Activated CD4-positive, alpha-beta T cell treated with anti-CD3 and anti-CD28 coated beads, Interleukin-10, Interleukin-2, amounts not matched to agents 100 ng/mL and 50 ng/mL, durations not matched to agents 16 hours and 8 hours (primary cell): ENCODE results near the gene PCBP3.
"Not testable (repeated sequence)": the region's sequence is repeated elsewhere in the genome, so short reads cannot be mapped to it uniquely, and the experiment has no call there.

ENCODE experiments used
- DNase-seq: peaks from one replicate; pipeline ENCODE4 v3.0.0-alpha.2; 2020

Gene PCBP3

DNA sequence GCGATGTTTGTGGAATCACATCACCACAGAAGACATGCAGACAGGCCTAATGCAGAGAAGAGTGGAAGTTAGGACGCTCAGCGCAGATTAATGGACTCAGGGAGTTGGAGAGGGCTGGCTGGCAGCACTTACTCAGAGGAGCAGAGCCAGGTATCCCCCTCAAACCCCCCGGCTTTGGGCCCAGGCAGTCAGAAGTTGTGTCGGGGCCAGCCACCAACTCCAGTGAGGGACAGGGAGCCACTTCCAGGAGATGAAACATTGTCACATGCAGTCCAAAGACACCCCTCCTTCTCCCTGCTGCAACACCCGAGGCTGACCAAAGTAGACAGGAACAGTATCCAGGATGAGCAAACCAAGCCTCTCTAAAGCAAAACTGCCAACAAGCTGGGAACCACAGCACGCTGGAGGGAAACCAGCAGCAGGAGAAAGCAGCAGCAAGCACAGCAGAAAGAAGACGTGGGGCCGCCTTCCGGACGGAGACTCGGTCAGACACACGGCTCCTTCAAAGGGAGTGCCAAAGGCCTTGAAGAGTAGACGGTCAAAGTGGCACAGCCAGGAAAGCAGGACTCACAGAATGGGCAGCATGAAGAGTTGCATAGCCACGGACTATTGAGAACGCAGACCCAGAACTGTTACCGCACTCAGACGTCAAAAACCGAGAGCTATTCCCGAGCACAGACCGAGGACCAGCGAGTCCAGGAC is 149.3 kb downstream of the PCBP3 start:
- DNase-seq: no peak

DNA sequence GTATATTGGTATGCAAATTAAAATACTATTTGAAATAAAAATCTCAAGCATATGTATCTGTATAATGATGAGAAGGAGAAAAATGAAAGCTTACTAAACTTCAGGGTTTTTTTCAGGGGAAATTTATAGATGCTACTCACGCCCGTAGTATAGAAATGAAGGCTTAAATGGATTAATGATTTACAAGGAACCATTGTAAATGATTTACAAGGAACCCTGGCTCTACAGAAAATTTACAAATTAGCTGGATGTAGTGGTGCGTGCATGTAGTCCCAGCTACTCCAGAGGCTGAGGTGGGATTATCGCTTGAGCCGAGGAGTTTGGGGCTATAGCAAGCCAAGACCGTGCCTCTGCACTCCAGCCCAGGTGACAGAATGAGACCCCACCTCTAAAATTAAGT is 150.5 kb downstream of the PCBP3 start:
- no peak for DNase-seq

DNA sequence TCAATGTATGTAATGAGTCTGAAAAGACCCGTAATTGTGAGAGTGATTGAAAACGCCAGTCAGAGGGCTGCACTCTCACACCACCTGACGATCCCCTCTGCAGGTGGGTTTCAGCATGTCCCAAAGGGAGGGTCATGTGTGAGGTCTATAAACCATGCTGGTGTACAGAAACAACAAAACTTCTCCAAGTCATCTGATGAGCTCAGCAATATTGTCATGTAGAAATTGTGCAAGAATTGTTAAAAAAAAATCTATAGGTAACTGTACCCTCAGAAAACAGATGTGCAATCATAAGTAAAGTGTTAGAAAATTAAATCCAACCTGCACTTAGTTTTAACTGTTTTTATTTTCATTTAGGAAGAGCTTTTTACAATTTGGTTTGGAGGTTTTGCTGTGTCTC is 152.5 kb downstream of the PCBP3 start:
- no peak for DNase-seq

DNA sequence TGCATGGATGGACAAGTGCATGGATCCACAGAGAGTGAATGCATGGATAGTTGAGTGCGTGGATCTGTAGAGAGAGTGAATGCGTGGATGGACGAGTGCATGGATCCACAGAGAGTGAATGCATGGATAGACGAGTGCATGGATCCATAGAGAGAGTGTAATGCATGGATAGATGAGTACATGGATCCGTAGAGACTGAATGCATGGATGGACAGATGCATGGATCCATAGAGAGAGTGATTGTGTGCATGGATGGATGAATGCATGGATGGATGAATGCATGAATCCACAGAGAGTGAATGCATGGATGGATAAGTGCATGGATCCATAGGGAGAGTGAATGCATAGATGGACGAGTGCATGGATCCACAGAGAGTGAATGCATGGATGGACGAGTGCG is 153.8 kb downstream of the PCBP3 start:
- no peak for DNase-seq

DNA sequence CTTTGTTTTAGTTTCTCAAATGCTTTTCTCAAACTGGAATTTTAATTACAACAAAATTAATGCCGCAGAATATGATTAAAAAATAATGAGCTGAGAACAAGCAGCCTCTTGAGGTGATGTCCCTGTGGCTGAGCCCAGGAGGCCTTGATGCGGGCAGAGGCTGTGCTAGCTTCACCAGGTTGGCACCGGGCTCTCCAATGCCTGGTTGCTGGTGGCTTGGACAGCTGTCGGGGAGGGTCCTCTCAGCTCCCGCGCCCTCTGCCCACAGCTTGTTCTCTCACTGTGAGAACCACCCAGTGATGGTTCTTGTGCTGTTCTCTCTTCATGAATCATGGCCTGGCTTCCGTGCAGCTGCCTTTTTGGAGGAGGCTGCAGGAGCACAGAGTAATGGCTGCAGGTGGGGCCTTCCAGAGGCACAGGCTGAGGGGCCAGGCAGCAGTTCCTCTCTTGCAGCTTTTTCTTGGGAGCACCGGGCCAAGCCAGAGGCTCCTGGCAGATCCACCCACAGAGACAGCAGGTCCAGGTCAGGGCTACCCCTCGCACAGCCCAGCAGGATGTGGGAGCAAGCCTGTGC is 156.3 kb downstream of the PCBP3 start:
- DNase-seq: no peak

DNA sequence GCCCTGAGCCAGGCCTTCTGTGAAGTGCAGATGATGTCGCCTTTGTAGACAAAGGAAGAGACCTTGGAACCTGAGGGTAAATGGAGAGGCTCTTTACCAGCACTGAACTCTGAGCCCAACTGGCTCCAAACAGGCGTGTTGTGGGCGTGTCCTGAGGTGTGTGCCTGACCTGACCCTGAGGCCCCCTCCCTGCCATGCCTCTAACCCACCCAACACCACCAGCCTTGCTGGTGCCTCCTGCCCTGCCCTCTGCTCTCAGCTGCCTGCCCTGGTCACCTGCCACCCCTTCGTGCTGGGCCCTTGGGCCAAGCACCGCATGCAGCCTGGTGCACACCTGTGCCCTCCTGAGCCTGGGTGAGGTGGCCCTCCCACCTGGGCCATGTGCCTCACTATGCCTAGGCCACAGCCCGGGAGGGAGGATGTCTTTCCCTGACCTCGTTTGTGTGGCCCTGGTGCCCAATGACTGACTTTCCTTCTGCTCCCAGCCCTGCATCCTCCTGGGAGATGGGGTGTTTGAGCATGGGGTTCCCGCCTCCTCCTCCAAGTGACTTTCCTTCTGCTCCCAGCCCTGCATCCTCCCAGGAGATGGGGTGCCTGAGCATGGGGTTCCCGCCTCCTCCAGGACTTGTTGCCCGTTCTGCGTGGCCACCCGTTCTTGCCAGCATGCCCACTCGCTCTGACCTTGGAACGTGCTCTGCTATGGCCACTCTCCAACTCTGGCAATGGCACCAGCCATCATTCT is 157.0 kb downstream of the PCBP3 start:
- no peak for DNase-seq

DNA sequence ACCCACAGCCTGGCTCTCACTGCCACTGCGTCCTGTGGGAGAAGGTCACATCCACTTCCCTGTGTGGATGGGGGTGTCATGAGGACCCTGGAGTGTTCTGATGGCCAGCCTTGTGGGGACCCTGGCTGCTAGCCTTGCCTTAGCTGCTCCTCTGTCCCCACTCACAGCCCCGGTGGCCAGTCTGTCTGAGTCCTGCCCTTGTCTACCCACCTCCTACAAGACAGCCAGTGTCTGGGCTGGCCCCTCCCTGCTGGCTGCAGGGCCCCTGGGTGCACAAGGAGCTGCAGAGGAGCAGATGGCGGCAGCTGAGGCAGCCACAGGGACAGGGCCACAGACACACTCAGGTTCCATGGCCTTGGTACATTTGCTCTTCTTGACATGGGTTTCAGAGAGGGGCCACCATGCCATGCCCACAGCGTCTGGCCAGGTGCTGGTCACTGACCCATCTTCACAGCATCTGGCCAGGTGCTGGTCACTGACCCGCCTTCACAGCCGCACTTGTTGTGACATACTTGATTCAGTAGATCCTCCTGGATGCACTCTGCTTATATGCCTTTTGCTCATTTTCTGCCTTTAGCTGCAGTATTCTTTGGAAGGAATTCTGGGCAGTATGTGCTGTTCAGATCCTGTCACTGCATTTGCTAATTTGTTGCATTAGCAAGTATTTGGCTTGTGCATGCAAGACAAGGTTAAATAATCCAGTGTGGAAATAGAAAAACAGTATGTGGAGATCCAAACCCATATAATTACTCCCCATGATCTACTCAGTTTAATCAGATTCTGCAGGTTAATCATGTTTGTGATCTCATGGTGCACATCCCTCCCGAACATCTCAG is 157.8 kb downstream of the PCBP3 start:
- DNase-seq: no peak

DNA sequence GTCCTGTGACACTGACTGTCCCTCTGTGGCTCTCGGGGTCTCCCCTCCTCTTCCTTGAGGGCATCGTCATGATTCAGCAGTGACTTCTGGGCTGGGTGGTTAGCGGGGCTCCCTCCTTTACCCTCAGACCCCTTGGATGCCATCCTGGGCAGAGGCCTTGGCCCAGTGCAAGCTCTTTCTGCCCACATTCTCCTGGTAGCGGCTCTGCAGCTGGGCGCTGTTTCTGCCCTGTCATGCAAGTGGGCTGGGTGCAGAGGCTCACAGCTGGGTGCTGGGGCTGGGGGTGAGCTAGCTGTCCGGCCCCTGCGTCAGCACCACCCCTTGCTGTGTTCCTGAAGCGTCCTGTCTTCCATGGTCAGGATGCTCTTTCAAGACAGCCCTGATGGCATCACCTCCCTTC is 158.5 kb downstream of the PCBP3 start:
- DNase-seq: no peak

DNA sequence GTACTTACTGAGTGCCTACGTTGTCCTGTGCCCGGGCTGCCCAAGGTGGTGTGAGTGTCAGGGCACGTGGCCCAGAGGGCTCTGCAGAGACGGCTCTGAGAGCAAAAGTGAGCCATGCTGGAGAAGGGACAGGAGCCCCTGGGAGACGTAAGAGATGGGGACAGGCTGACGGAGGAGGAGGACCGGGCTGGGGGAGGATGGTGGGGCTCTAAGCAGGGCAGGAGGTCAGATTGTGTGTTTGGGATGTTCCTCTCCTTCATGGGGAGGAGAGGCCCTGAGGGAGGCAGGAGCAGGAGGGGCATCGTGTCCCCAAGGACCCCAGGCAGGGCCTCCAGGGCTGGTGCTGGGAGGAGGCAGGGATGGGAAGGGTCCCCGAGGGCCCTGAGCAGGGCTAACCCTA is 158.9 kb downstream of the PCBP3 start:
- no peak for DNase-seq

DNA sequence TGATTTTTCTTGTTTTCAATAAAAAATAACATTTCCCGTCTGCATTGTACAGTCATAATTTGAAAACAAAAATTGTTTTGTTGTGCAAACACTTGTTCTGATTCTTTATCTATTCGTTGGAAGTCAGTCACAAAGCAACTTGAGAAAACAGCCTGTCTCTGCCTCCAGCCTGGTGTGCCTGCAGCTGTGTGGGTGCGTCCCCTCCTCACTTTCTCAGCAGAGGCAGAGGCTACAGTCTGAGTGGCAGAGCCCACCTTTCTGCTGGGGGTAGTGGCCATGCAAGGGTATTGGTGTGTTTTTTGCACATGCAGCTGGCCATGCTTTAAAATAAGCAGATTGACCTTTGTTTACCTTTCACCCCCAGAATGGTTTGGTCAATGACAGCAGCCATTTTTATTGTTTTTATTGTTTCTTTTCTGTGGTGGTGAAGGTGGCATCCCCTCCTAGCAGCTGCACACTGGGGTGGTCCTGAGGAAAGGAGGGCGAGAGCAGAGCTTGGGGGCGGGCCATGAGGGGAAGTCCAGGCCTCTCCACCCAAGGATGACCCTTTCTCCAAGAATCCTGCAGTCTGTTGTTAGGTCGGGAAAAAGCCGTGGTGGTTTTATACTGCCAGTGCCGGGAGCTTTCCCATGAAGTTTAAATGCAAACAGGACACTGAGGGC is 159.6 kb downstream of the PCBP3 start:
- DNase-seq: no peak

DNA sequence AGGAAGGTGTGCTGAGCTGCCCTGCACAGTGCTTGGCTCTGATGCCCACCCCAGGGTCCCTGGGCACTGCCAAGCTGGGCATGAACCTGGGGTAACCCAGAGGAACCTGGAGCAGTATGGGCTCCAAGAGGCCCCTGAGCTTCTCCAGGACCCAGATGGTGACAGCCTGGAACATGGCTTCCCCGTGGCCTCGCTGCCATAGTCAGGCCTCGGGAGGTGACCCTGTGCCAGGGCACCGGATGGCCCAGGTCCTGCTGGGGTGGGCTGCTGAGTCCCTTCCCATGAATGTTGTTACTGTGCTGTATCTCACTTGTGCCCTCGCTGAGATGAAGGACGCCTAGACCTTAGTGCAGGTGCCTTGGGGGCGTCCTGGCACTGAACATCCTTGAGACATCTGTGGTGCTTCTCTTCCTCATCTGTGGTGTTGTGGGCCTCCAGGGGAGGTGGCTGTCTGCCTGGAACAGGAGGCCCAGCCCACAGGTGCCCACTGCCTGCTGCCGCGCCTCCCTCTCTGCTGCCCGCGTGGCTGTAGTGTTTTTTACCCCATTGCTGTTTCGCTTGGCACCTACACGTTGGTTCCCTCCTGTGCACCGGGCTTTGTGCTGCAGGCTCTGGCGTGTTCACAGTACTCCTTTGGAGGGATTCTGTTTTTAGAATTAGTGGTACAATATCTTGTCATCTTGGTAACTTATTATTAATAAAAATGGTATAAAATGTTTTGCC is 160.3 kb downstream of the PCBP3 start:
- DNase-seq: no peak

DNA sequence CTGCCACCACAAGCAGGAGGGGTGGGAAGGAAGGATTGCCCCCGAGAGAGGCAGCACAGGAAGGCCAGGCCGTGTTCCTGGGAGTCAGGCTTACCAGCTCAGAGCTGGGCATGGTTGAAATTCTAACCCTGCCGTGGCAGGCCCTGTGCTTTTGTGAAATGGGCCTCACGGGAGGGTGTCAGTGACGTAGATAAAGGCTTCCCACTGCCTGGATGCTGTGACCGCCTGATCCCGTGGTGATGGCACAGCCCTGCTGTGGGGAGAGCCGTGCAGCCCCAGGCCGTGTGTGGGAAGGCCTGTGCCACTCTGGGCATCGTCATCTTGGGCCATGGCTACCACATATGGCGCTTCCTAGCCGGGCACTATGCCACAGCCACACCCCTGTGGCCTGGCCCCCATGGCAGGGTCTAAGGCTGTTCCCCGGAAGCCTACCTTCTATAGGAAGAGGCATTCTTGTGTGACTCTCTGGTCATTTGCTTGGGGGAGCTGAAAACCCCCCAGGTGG is 161.3 kb downstream of the PCBP3 start:
- no peak for DNase-seq

DNA sequence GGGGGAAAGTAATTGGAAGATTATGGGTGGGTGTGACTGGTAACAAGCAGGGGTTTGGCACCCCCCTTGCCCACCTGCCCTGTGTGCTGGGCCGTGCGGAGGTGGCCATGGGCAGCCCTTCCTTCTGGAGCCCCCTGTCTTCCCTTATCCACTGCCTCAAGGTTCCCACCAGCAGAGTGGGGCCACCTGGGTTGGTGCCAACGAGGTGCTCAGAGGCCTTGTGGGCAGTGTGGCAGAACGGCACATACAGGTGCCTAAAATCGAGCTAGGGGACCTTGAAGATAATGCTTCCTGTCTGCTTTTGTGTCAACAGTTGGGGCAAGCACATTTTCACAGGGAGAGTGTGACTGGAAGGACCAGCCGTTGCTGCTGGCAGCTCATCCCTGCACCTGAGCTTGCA is 161.8 kb downstream of the PCBP3 start:
- no peak for DNase-seq

DNA sequence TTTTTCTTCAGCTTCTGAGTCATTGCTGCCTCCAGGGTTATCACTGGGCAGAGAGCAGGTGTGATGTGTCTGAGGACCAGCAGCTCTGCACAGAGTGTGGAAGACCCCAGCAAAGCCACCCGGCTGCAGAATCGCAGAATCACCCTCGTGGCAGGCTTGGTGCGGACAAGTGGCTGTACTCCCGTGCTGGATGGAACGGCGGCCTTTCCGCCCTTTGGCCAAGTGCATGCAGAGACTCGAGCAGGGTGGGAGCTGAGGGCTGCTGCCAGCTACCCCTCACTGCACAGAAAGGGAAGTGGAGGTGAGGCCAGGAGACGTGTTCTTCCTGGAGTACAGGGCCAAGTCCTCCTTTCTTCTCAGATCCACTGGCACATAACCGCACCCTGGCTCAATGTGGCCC is 162.5 kb downstream of the PCBP3 start:
- DNase-seq: no peak

DNA sequence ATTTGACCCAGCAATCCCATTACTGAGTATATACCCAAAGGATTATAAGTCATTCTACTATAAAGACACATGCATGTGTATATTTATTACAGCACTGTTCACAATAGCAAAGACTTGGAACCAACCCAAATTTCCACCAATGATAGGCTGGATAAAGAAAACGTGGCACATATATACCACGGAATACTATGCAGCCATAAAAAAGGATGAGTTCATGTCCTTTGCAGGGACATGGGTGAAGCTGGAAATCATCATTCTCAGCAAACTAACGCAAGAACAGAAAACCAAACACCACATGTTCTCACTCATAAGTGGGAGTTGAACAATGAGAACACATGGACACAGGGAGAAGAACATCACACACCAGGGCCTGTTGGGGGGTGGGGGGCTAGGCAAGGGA is 165.1 kb downstream of the PCBP3 start:
- DNase-seq: not testable (repeated sequence)

DNA sequence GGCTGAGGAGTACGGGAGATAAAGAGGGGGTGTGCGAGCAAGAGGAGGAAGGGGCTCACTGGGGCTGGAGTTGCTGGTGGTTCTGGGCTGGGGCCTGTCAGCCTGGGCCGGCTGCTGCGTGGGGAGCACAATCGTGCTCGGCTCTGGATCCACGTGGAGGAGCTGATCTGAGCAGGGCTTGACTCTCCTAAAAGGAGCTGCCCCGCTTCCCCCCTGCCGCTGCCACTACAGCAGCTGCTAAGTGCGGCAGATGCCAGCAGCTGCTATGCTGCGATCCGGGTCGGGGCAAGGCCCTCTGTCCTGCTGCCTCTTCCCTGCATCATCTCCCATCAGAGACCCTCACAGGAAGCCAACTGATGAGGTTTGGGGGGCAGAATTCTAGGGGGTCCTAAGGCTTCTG is 165.9 kb downstream of the PCBP3 start:
- DNase-seq: no peak

DNA sequence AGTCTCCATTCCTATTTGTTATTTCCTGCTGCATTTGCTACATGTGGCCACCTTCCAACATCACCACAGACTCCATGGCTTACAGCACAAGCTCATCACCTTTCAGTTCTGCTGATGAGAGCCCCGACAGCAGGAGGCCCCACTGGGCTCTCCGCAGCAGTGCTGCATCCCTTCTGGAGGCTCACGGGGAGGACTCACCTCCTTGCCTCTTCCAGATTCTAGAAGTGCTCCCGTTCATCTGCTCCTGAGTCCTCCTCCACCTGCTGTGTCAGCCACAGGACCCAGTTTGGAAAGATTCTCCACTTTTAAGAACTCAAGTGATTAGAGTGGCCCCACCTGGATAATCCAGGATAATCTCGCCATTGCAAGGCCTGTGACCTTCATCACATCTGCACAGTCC is 167.6 kb downstream of the PCBP3 start:
- DNase-seq: no peak

DNA sequence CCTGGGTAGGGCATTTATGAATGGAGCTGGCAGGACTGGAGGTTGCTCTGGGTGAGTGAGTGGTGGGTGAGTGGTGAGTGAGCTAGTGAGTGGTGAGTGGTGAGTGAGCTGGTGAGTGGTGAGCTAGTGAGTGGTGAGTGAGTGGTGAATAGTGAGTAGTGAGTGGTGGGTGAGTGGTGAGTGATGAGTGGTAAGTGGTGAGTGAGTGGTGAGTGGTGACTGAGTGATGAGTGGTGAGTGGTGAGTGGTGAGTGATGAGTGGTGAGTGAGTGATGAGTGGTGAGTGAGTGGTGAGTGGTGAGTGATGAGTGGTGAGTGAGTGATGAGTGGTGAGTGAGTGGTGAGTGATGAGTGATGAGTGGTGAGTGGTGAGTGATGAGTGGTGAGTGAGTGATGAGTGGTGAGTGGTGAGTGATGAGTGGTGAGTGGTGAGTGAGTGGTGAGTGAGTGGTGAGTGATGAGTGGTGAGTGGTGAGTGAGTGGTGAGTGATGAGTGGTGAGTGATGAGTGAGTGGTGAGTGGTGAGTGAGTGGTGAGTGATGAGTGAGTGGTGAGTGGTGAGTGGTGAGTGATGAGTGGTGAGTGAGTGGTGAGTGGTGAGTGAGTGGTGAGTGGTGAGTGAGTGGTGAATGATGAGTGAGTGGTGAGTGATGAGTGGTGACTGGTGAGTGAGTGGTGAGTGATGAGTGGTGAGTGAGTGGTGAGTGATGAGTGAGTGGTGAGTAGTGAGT is 170.8 kb downstream of the PCBP3 start:
- DNase-seq: peak; percentile 23

DNA sequence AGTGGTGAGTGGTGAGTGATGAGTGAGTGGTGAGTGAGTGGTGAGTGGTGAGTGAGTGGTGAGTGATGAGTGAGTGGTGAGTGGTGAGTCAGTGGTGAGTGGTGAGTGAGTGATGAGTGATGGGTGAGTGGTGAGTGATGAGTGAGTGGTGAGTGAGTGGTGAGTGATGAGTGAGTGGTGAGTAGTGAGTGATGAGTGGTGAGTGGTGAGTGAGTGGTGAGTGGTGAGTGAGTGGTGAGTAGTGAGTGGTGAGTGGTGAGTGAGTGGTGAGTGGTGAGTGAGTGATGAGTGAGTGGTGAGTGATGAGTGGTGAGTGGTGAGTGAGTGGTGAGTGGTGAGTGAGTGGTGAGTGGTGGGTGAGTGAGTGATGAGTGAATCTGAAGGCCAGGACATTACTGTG is 172.3 kb downstream of the PCBP3 start:
- DNase-seq: peak; percentile 20

DNA sequence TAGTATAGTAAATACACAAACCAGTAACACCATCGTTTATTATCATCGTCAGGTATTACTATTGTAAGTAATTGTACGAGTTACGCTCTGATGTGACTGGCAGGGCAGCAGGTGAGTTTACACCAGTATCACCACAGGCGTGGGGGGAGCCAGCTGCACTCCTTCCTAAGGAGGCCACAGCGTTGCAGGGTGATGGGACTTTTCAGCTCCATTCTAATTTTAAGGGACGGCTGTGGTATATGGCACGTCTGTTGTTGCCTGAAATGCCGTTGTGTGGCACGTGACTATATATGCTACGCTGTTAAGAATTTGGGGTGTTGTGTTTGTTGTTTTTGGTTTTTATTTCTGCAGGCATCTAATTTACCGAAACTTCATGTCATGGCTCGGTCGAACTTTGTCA is 173.3 kb downstream of the PCBP3 start:
- DNase-seq: no peak

DNA sequence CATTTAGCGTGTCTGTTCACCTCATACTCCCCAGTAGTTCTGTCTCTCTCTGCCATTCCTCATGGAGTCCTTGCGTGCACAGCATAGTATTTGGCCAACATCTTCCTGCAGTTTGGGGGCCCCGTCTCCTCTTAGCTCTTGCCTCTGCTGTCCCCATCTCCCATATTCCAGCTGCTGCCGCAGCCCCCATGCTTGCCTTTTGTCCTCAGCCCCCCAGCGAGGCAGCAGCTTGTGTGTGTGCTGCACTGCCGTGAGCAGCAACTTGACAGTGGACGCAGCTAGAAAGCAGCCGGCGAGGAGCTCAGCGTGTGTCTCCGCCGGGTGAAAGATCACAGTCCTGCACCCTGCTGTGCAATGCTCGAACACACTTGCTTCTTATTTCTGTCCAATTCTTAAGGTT is 173.8 kb downstream of the PCBP3 start:
- no peak for DNase-seq
